Stimulated activated CD8-positive, alpha-beta memory T cell treated with anti-CD3 and anti-CD28 coated beads, Interleukin-12 subunit alpha, Interleukin-12 subunit beta, amount 100 ng/mL, for 4 hours (primary cell): ENCODE measurements around the gene NGRN.
A peak's percentile ranks its signal among the peaks of the same experiment; 100 is the strongest.
"Not testable (repeated sequence)": the region's sequence is repeated elsewhere in the genome, so short reads cannot be mapped to it uniquely, and the experiment has no call there.

Experiments
- DNase-seq: peaks from one replicate; pipeline ENCODE4 v3.0.0-alpha.2; 2020; ENCODE audit warnings: low read depth

NGRN gene

GRCh38 chr15:90234096-90234988 is 31.1 kb upstream of the NGRN start, which contains the start of gene GDPGP1:
Gene GDPGP1, plus strand, starts transcription at chr15:90234209. Its CDS starts 6,700 bp downstream, at chr15:90240909.
- peak; percentile 97 for DNase-seq

GRCh38 chr15:90239371-90239770 is 26.1 kb upstream of the NGRN start:
- DNase-seq = no peak

- no peak for DNase-seq
These were observed 24.6 kb upstream of the NGRN start for GRCh38 chr15:90240856-90241255.

- DNase-seq = no peak
These were observed 23.9 kb upstream of the NGRN start for GRCh38 chr15:90241343-90242192.

DNA sequence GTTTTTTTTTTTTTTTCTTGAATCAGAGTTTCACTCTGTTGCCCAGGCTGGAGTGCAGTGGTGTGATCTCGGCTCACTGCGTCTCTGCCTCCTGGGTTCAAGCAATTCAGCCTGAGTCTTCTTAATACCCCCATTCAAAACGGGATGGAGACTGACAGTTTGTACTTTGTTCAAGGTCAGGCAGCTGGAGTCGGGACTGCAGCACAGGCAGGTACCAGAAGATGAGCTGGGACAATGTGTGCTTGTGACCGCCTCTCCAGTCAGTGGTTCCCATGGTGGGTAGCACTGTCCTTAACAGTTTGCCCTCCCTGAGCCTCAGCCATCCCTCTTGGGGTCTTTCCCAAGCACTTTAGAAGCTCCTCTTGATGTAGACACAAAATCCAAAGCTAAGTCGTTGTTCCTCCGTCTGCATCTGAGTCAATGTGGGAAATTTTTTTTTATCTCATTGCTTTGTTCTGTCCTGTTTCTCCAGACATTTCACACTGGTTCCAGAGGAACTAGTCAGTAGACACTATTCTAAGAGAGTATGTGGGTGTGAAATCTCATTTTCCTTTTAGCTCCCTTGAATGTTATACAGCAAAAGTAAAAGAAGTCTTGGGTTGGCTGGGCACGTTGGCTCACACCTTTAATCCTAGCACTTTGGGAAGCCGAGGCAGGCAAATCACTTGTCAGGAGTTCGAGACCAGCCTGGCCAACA is 21.4 kb upstream of the NGRN start:
- DNase-seq = no peak

DNA sequence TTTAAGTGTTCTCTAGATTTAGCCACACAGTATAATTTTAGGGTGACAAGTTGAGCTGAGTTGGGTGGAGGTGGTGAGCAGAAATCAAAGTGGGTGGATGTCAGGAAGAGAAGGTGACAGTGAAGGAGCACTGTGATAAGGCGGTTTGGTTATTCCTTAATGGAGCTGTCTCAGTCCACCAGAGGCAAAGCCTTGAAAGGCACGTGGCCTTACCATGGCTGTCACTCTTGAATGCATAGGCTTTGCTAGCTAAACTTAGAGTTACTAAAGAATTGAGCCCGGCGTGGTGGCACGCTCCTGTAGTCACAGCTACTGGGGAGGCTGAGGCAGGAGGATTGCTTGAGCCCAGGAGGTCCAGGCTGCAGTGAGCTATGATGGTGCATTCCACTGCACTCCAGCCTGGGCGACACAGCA is 16.7 kb upstream of the NGRN start:
- DNase-seq = no peak

- DNase-seq = peak; percentile 45
These were observed 16.1 kb upstream of the NGRN start, which contains the start of gene TTLL13 for GRCh38 chr15:90249203-90249863. Gene TTLL13, plus strand, starts transcription at chr15:90249556. Its CDS starts 1,075 bp downstream, at chr15:90250631.

GRCh38 chr15:90257776-90258175 is 7.7 kb upstream of the NGRN start:
- no peak for DNase-seq

- DNase-seq = no peak
These were observed 5.9 kb upstream of the NGRN start for GRCh38 chr15:90259524-90259923.

DNA sequence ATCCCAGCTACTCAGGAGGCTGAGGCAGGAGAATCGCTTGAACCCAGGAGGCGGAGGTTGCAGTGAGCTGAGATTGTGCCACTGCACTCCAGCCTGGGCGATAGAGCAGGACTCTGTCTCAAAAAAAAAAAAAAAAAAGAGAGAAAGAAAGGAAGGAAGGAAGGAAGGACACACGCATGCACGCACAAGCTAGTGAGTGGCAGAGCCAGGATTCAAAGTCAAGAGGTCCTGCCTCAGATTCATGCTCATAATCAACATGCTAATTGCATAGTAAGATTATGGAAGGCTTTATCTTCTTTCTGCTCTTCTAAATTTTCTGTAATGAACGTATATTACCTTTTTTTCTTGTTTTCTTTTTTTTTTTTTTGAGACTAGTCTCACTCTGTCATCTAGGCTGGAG is 4.7 kb upstream of the NGRN start:
- DNase-seq = not testable (repeated sequence)

- no peak for DNase-seq
These were observed 3.7 kb upstream of the NGRN start for GRCh38 chr15:90261811-90262210.

DNA sequence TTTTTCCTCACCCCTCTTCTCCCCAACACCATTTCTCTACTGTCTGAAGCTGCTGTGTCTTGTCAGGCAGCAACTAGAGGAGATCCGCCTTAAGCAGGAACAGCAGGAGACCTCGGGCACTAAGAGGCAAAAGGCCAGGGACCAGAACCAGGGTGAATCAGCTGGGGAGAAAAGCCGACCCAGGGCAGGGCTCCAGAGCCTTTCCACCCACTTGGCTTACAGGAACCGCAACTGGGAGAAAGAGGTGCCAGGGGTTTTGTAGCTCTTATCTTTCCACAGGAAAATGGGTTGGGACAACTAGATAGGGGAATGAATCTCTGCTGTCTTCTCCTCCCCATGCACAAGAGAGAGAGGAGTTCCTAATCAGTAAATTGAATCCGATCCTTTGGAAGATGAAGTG is 3.0 kb upstream of the NGRN start:
- DNase-seq = no peak

DNA sequence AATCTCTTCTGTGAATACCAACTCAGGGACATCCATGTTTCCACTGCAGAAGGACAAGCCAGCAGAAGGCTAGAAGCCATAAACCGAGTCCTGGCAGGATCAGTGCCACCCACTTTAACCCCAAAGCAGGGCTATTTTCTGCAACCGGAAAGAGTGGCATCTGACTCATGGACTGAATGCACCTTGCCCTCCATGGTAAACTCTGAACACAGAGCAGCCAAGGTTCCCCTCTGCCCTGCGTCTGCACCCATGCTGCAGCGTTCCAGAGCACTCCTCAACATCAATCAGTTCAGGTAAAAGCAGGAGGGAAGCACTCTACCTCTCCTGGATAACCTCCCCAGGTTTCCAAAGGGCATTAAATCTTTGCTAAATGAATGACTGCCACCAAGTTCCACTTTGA is 801 bp upstream of the NGRN start:
- no peak for DNase-seq

DNA sequence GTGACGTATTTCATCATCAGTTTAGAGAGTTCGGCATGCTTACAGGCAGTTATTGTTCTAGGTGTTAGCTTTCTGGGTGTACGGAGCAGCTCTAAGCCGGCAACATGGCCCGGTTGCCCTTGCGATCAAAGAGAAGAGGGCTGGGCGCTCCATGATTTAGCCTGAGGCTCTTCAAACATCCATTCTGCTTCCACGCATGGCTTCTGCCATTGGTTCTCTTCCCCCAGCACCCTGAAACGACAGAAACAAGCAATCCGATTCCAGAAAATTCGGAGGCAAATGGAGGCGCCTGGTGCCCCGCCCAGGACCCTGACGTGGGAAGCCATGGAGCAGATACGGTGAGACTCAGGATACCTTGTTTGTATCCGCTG is 574 bp downstream of the NGRN start:
- peak; percentile 19 for DNase-seq

GRCh38 chr15:90266485-90266884 is 1.0 kb downstream of the NGRN start:
- DNase-seq = no peak

DNA sequence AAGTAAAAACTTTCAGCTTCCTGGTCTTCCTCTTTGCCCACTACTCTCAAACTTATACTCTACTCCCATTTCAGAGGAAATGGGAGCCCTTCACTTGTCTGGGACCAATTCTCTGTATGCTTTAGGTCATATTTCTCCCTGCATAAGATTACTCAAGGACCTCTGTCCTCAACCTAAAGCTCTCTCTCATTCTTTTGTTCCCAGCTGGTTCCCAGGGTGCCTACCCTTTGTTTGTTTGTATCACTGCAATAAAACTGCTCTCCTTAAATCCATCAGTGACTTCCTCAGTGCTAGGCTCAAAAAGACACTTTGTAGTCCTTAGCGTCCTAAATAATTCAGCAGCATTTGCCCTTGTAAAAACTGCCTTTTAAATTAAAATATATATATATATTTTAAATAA is 2.9 kb downstream of the NGRN start:
- DNase-seq = no peak

GRCh38 chr15:90270502-90271150 is 5.2 kb downstream of the NGRN start:
- DNase-seq = no peak

DNA sequence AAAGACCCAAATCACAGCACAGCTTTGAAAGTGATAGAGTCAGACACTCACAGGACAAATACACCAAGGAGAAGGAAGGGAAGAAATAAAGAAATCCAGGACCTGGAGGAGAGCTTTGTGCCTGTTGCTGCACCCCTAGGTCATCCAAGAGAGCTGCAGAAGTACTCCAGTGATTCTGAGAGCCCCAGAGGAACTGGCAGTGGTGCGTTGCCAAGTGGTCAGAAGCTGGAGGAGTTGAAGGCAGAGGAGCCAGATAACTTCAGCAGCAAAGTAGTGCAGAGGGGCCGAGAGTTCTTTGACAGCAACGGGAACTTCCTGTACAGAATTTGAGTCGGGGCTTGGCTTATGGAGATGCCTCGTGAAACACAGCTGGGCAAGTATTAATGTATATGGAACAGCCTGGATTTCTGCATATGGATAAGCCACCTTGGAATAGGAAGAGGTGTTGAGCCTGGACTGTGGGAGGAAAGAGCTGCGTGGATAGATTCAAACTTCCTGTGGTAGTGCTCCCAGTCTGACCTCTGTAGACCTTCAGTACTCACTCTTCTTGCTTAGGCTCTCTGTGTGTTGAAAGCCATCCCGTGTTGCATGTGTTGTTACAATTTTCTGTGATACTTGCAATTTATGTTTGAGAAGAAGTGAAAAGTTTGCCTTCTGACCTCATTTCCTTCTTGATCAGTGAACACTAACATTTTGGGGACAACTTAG is 6.1 kb downstream of the NGRN start:
- no peak for DNase-seq

DNA sequence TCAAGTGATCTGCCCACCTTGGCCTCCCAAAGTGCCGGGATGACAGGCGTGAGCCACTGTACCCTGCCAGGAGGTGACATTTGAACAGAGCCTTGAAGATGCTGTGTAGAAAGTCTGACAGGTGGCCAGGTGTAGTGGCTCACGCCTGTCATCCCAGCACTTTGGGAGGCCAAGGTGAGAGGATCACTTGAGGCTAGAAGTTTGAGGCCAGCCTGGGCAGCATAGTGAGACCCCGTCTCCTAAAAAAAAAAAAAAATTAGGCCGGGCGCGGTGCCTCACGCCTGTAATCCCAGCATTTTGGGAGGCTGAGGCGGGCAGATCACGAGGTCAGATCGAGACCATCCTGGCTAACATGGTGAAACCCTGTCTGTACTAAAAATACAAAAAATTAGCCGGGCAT is 13.0 kb downstream of the NGRN start:
- DNase-seq = not testable (repeated sequence)

DNA sequence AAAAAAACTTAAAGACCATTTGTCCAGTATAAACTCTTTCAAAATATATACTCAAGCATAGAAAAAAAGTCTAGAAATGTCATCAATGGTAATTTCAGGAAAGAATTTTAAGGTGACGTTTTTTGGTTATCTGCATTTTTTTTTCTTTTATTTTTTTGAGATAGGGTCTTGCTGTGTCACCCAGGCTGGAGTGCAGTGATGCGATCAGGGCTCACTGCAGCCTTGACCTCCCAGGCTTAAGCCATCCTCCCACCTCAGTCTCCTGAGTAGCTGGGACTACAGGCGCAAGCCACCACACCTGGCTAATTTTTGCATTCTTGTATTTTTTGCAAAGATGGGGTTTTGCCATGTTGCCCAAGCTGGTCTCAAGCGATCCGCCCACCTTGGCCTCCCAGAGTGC is 15.3 kb downstream of the NGRN start:
- DNase-seq = not testable (repeated sequence)

DNA sequence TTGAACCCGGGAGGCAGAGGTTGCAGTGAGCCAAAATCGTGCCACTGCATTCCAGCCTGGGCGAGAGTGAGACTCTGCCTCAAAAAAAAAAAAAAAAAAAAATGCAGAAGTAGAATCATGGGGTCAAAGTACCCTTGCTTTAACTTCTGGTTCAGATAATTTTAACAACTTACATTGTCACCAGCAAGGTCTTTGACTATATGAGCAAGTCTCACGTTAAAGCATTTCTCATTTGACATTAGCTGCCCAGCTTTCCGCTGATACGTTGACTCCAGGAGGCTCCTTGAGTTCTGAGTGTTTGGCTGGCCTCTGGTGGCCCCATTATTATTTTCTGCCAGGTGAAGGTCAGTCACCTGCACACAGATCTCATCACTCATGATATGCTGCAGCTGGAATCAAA is 16.2 kb downstream of the NGRN start:
- not testable (repeated sequence) for DNase-seq
